Mucosa of rectum (tissue), 2 donors: ENCODE data around the gene POLA2.
"Not testable (repeated sequence)": the region's sequence is repeated elsewhere in the genome, so short reads cannot be mapped to it uniquely, and the experiment has no call there.

ENCODE experiments used
- H3K27ac ChIP-seq, 2 donors: one replicate each; pipeline ENCODE4 v1.7.0; 2013; ENCODE audit warnings: inconsistent platforms in 2 of 2, low read depth in 2 of 2, low read length in 2 of 2
- H3K27me3 ChIP-seq, 2 donors: one replicate each; pipeline ENCODE4 v1.7.0; 2013; ENCODE audit warnings: low read length in 2 of 2; ENCODE audit not compliant: control insufficient read depth in 2 of 2, insufficient read depth in 2 of 2
- H3K36me3 ChIP-seq, 2 donors: one replicate each; pipeline ENCODE4 v1.7.0; 2013; ENCODE audit warnings: low read length in 2 of 2; ENCODE audit not compliant: control insufficient read depth in 2 of 2, insufficient read depth in 2 of 2
- H3K4me1 ChIP-seq, 2 donors: one replicate each; pipeline ENCODE4 v1.7.0; 2013; ENCODE audit warnings: low read length in 2 of 2, mild to moderate bottlenecking in 1 of 2; ENCODE audit not compliant: control insufficient read depth in 2 of 2, insufficient read depth in 2 of 2
- H3K4me3 ChIP-seq, 2 donors: one replicate each; pipeline ENCODE4 v1.7.0; 2013; ENCODE audit warnings: low read length in 2 of 2
- H3K9ac ChIP-seq, 2 donors: one replicate each; pipeline ENCODE4 v1.7.0; 2013; ENCODE audit warnings: low read length in 2 of 2, low read depth in 1 of 2, mild to moderate bottlenecking in 1 of 2
- H3K9me3 ChIP-seq, 2 donors: one replicate each; pipeline ENCODE4 v1.7.0; 2013; ENCODE audit warnings: low read length in 2 of 2; ENCODE audit not compliant: control insufficient read depth in 2 of 2
- donor health status: healthy.
- donor health status: Normal muscosa, but diverticular disease.

Gene POLA2

DNA sequence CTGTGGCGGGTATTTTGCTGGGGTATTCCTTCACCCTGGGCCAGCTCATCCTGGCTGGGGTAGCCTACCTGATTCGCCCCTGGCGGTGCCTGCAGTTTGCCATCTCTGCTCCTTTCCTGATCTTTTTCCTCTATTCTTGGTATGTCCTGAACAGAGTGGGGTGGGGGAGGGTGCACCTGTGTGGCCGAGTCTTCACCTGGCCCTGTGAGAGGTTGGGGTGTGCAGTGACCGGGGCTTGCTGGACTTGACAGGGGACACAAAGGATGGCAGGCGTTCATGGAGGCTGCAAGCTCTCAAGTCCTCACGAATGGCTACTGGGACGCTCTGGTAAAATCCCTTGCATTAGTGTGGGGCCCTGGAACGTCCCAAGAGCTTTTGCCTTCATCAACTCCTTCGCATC lies 40.7 kb upstream of the POLA2 start:
- Histone ChIP-seq H3K9ac (no peak overlapping the region), H3K9me3 (no peaks in the 10 kb centered on the region), H3K27ac (no peak overlapping the region), H3K36me3 (no peaks in the 10 kb centered on the region), H3K4me3 (no peak overlapping the region), H3K27me3 (no peaks in the 10 kb centered on the region), H3K4me1 (peaks cover 4 to 8% of the 10 kb centered on the region in 2 donors)

- peaks cover 6 to 9% of the 10 kb centered on the region in 2 donors for H3K4me1 ChIP-seq
- H3K27me3 ChIP-seq = no peaks in the 10 kb centered on the region
- no peaks in the 10 kb centered on the region for H3K36me3 ChIP-seq
- H3K9ac ChIP-seq = no peak overlapping the region
- H3K27ac ChIP-seq = no peak overlapping the region
- no peaks in the 10 kb centered on the region for H3K9me3 ChIP-seq
- no peak overlapping the region for H3K4me3 ChIP-seq
Observed at GRCh38 chr11:65223011-65223410, 38.8 kb upstream of the POLA2 start.

DNA sequence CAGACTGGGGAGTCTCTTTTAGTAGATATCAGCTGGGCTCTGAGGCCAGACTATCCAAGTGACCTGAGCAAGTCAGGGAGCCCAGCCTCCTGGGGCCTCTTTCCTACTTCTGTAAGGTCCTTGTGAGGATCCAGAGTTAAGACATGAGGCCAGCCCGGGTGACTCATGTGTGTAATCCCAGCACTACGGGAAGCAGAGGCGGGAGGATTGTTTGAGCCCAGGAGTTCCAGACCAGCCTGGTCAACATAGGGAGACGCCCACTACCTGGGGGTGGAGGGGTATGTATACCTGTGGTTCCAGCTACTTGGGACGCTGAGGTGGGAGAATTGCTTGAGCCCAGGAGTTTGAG lies 36.9 kb upstream of the POLA2 start:
- Histone ChIP-seq H3K4me3 (no peak overlapping the region), H3K9me3 (no peaks in the 10 kb centered on the region), H3K27ac (no peak overlapping the region), H3K4me1 (peaks cover 6 to 9% of the 10 kb centered on the region in 2 donors), H3K9ac (no peak overlapping the region), H3K36me3 (no peaks in the 10 kb centered on the region), H3K27me3 (no peaks in the 10 kb centered on the region)

DNA sequence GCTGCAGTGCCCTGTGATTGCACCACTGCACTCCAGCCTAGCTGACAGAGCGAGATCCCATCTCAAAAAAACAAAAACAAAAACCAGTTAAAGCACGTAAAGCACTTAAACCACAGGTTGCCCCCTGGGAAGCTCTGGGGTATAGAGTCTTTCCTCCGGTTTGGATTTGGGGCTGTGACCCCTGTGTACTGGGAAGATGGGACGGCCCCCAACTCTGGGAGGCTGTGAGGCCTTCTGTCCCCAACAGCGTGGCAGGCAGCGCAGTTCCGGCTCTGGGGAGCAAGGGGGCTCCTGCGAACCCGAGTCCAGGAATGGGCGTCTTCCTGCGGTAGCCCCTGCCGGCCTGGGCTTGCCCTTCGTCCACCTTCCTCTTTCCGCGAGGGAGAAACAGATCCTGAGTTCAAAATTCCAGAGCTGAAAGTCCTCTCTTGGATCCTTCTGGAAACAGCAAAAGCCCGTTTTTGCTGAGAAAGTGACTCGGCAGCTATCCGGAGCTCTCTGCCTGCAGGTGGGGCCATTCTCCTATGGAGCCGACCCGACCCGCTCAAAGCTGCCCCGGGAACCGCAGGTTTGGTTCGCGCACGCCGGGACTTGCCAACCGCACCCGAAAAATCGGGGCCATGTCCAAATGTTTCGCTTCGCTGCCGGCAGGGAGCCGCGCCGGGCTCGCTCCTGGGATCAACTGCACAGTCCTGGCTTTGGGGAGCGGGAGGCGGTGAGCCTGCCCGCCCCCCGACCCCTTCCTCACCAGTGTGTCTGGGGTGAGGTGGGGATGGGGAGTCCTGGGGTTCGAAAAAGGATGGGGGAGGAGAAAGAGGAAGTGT lies 36.3 kb upstream of the POLA2 start:
- Histone ChIP-seq H3K4me3 (peak overlapping the region; percentile 59 to 60), H3K36me3 (no peaks in the 10 kb centered on the region), H3K9ac (peak overlapping the region; percentile 44 to 47), H3K9me3 (no peaks in the 10 kb centered on the region), H3K4me1 (peaks cover 6 to 9% of the 10 kb centered on the region in 2 donors), H3K27me3 (no peaks in the 10 kb centered on the region), H3K27ac (no peak overlapping the region)

- Histone ChIP-seq H3K36me3 (no peaks in the 10 kb centered on the region), H3K27ac (no peak overlapping the region), H3K9me3 (no peaks in the 10 kb centered on the region), H3K4me3 (peak overlapping the region; percentile 59 to 60), H3K27me3 (no peaks in the 10 kb centered on the region), H3K9ac (peak overlapping the region in 1 of 2 donors; percentile 44), H3K4me1 (peaks cover 6 to 9% of the 10 kb centered on the region in 2 donors)
Observed at GRCh38 chr11:65226103-65226442, 35.7 kb upstream of the POLA2 start.

GRCh38 chr11:65227879-65228278 lies 33.9 kb upstream of the POLA2 start:
- Histone ChIP-seq H3K4me3 (no peak overlapping the region), H3K4me1 (peaks cover 6 to 9% of the 10 kb centered on the region in 2 donors), H3K9me3 (no peaks in the 10 kb centered on the region), H3K36me3 (no peaks in the 10 kb centered on the region), H3K27ac (no peak overlapping the region), H3K27me3 (no peaks in the 10 kb centered on the region), H3K9ac (no peak overlapping the region)

DNA sequence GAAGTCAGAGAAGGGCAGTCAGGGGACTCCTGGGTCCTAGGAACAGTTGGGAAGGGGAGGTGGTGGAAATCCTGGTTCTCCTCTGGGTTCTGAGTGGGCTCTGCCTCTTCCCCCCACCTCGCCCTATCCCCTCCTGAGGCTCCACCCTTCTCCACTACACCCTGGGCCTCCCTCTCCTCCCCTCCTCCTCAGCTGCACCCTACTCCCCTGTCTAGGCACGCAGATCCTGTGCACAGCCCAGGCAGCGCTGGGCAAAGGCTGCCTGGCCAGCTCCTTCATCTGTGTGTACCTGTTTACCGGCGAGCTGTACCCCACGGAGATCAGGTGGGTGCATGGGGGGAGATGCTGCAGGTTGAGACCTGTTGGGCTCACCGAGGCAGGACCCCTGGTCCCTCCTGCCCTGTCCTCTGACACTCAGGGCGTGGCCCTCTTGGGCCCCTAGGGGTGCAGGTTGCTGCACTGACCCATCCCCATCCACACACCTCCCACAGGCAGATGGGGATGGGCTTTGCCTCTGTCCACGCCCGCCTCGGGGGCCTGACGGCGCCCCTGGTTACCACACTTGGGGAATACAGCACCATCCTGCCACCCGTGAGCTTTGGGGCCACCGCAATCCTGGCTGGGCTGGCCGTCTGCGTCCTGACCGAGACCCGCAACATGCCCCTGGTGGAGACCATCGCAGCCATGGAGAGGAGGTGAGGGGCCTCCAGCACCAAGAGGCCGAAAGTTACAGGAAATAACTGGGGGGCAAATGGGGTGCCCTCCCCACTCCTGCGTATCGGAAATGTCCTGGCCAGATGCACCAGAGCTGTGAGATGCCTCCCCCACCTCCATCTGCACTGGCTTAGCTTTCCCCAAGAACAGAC lies 25.3 kb upstream of the POLA2 start:
- H3K4me3 ChIP-seq = no peak overlapping the region
- H3K4me1 ChIP-seq = no peaks in the 10 kb centered on the region
- no peaks in the 10 kb centered on the region for H3K36me3 ChIP-seq
- H3K27me3 ChIP-seq = no peaks in the 10 kb centered on the region
- no peaks in the 10 kb centered on the region for H3K9me3 ChIP-seq
- no peak overlapping the region for H3K9ac ChIP-seq
- H3K27ac ChIP-seq = no peak overlapping the region

- not testable (repeated sequence) for H3K9ac ChIP-seq, H3K4me1 ChIP-seq, H3K9me3 ChIP-seq, H3K36me3 ChIP-seq, H3K4me3 ChIP-seq, H3K27ac ChIP-seq, H3K27me3 ChIP-seq
Observed at GRCh38 chr11:65238302-65238701, 23.5 kb upstream of the POLA2 start.

GRCh38 chr11:65241134-65241533 lies 20.6 kb upstream of the POLA2 start:
- Histone ChIP-seq H3K4me3 (no peak overlapping the region), H3K4me1 (no peaks in the 10 kb centered on the region), H3K9me3 (no peaks in the 10 kb centered on the region), H3K27ac (no peak overlapping the region), H3K36me3 (no peaks in the 10 kb centered on the region), H3K27me3 (no peaks in the 10 kb centered on the region), H3K9ac (no peak overlapping the region)

- no peaks in the 10 kb centered on the region for H3K27me3 ChIP-seq
- H3K36me3 ChIP-seq = no peaks in the 10 kb centered on the region
- H3K9ac ChIP-seq = no peak overlapping the region
- no peak overlapping the region for H3K4me3 ChIP-seq
- H3K27ac ChIP-seq = no peak overlapping the region
- no peaks in the 10 kb centered on the region for H3K9me3 ChIP-seq
- H3K4me1 ChIP-seq = no peaks in the 10 kb centered on the region
Observed at GRCh38 chr11:65241692-65242091, 20.1 kb upstream of the POLA2 start.
